Stimulated activated CD8-positive, alpha-beta memory T cell treated with anti-CD3 and anti-CD28 coated beads, Interleukin-12 subunit alpha, Interleukin-12 subunit beta, amount 100 ng/mL, for 4 hours (primary cell): ENCODE data around the gene GCNT4.
A peak's percentile ranks its signal among the peaks of the same experiment; 100 is the strongest.
"Not testable (repeated sequence)": the region's sequence is repeated elsewhere in the genome, so short reads cannot be mapped to it uniquely, and the experiment has no call there.

ENCODE experiments used
- DNase-seq: peaks from one replicate; pipeline ENCODE4 v3.0.0-alpha.2; 2020; ENCODE audit warnings: low read depth

The GCNT4 gene

GRCh38 chr5:75052192-75053053 lies at the start of gene GCNT4:
TSS of gene GCNT4 (minus strand) at chr5:75052558. CDS start at chr5:75030037, 22,521 bp downstream.
- DNase-seq: peak; percentile 32

GRCh38 chr5:75095956-75096355 lies 43.6 kb upstream of the GCNT4 start:
- DNase-seq: not testable (repeated sequence)

- DNase-seq: no peak
These were observed 39.2 kb upstream of the GCNT4 start for GRCh38 chr5:75091597-75091996.

GRCh38 chr5:75089662-75090061 lies 37.3 kb upstream of the GCNT4 start:
- DNase-seq: no peak

GRCh38 chr5:75089137-75089536 lies 36.8 kb upstream of the GCNT4 start:
- no peak for DNase-seq

GRCh38 chr5:75088648-75089047 lies 36.3 kb upstream of the GCNT4 start:
- DNase-seq: no peak

- DNase-seq: no peak
These were observed 29.2 kb upstream of the GCNT4 start for GRCh38 chr5:75081510-75081909.

GRCh38 chr5:75079346-75079745 lies 27.0 kb upstream of the GCNT4 start:
- not testable (repeated sequence) for DNase-seq

GRCh38 chr5:75078027-75078426 lies 25.7 kb upstream of the GCNT4 start:
- no peak for DNase-seq

- no peak for DNase-seq
These were observed 19.7 kb upstream of the GCNT4 start for GRCh38 chr5:75072061-75072460.

GRCh38 chr5:75071100-75071499 lies 18.7 kb upstream of the GCNT4 start:
- DNase-seq: no peak

GRCh38 chr5:75067434-75067833 lies 15.1 kb upstream of the GCNT4 start:
- no peak for DNase-seq

- no peak for DNase-seq
These were observed 10.7 kb upstream of the GCNT4 start for GRCh38 chr5:75062925-75063531.

GRCh38 chr5:75059912-75060545 lies 7.7 kb upstream of the GCNT4 start:
- DNase-seq: no peak

- no peak for DNase-seq
These were observed 6.7 kb upstream of the GCNT4 start for GRCh38 chr5:75058986-75059535.

GRCh38 chr5:75057561-75057960 lies 5.2 kb upstream of the GCNT4 start:
- DNase-seq: no peak

GRCh38 chr5:75055727-75056144 lies 3.4 kb upstream of the GCNT4 start:
- DNase-seq: no peak

- no peak for DNase-seq
These were observed 2.0 kb upstream of the GCNT4 start for GRCh38 chr5:75054134-75054930.

- peak; percentile 28 for DNase-seq
These were observed 1.2 kb upstream of the GCNT4 start for GRCh38 chr5:75053304-75054133.

- DNase-seq: no peak
These were observed 621 bp upstream of the GCNT4 start for GRCh38 chr5:75053054-75053303.

- no peak for DNase-seq
These were observed 1.1 kb downstream of the GCNT4 start for GRCh38 chr5:75051217-75051751.
